Erythroblast (primary cell): ENCODE measurements around the gene SCLT1.

ENCODE experiments used
- DNase-seq, 2 experiments: peaks; one replicate each; lab custom pipeline; 2025; lab: John Stamatoyannopoulos, UW
- GATA1 ChIP-seq: IDR thresholded peaks from 2 replicates; pipeline ENCODE4 v1.6.1; 2011; ENCODE audit warnings: low read depth, mild to moderate bottlenecking, control low read depth, low read length, moderate library complexity
- POLR2A ChIP-seq: IDR thresholded peaks from 2 replicates; pipeline ENCODE4 v1.6.1; 2011; ENCODE audit warnings: mild to moderate bottlenecking, low read length

The SCLT1 gene

DNA sequence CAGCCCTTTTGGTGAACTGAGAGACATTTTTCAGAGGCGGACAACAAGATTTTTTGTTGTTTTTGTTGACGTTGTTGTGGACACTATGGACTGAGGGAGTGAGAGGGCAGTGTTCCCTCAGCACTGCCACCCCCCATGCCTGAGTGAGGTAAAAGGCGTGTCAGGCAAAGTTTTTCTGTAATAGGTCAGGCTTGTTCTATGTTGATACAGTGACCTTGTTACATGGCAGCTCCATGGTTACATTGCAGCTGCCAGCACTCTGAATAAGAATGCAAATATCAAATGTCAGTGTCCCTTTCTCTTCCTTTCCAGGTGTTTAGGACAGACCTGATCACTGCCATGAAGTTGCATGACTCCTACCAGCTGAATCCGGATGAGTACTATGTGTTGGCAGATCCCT lies 247.3 kb downstream of the SCLT1 start:
- DNase-seq, result no peak
- no peak for TF ChIP-seq GATA1
- no peak for TF ChIP-seq POLR2A

GRCh38 chr4:128844931-128845330 lies 248.4 kb downstream of the SCLT1 start:
- TF ChIP-seq POLR2A, result no peak
- no peak for TF ChIP-seq GATA1
- no peak for DNase-seq

GRCh38 chr4:128841402-128841801 lies 251.9 kb downstream of the SCLT1 start:
- no peak for DNase-seq
- TF ChIP-seq POLR2A (no peak), GATA1 (no peak)

DNA sequence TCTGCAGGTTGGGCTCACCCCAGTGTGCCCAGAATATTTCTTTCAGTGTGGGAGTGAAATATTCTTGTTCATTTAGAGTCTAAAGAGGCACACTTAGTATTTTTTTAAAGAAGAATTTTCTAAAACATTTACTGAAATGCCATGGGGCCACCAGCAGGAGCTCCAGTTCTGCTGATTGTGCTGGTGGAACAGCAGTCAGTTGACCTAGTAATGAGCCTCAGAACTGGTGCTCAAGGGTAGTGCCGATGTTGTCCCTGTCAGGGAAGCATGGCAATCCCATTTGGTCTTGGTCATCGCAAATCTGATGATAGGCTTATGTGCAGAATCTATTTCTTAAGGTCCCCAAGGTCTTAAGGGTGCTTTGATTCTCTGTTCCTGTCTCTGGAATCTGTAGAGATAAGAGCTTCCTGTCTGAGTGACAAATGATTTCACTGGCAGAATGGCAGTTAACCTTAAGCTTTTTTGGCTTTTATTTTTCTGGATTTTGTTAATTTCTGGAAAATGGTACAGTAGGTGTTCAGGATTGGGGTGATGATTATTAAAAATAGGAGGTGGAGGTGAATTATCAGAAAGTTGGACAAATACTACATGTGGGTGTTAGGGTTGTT lies 252.5 kb downstream of the SCLT1 start:
- TF ChIP-seq GATA1 (no peak), POLR2A (no peak)
- DNase-seq, result no peak

DNA sequence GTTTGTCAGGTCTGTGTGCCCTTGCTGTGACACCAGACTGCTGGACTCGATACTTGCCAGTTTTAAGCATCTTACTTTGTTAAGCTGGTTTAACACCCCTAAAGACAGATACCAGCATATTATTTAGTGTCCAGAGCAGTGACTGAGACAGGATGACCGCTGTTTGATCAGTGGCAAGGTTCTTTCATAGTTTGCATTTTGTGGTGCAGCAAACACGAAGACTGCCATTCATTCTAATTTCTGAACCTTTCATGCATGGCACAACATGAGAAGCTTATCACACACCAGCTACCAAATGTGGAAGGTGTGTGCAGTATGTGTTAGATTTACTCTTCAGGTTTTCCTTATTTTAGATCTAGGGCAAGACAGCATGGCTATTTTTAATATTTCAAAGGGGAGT lies 255.7 kb downstream of the SCLT1 start:
- no peak for DNase-seq
- no peak for TF ChIP-seq POLR2A
- no peak for TF ChIP-seq GATA1

DNA sequence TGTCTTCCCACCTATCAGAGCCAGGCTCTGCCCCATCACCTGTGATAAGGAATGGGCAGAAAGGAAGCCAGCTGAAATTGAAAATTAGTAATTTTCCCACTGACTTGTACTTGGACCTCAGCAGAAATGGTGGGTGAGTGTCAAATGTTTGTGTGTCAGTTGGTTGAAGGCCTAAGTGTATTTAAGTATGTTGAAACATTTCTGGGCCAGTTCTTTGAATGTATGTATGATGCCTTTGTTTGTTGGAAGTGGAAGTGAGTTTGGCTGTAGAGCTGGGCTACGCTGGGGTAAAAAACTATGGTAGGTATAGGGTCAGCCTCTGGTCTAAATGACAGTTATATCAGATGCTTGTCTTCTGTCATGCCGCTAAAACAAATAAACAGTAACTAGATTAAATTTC lies 256.1 kb downstream of the SCLT1 start:
- no peak for TF ChIP-seq GATA1
- no peak for TF ChIP-seq POLR2A
- DNase-seq, result no peak

DNA sequence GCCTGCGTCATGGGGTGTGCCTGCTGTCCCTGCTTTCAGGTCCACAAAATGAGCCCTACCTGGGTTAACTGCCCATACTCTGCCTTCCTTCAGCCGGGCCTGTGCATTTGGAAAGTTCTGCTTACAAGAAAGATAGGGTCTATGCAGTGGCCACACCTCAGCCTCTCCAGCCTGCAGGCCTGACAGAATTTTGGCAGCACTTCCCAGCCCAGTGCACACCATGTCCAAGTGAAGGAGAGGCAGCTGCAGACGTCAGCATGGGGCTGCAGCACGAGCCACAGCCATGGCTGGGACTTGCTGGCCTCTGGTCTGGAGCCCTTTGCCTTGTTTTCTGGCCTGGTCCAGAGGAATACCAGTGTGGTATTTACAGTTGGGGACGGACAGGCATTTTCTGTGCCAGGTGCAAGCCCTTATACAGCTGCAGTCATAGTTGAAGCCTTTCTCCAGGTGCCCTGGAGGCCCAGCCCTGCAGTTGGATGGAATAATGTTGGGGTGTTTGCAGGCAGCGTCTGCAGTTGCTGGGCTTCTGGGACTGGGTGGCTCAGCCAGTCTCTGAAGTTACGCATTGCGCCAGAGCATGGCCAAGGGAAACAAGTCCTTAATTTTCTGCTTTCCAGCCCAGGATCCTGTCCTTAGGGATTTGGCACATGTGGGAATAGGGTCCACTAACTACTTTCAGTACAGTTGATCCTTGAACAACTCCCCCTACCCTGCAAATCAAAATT lies 257.7 kb downstream of the SCLT1 start:
- no peak for TF ChIP-seq POLR2A
- no peak for TF ChIP-seq GATA1
- no peak for DNase-seq
